ENCODE results near the gene SCAPER.

SCAPER gene

GRCh38 chr15:76644646-76645045, 260.5 kb downstream of the SCAPER start:
- POLR2A ChIA-PET: no interaction called here
- DNase-seq (ENCODE audit: extremely low spot score): no peak
- TF ChIP-seq CTCF (IDR thresholded peaks at IDR 0.05; ENCODE audit: control extremely low read depth, extremely low read depth, low read depth, missing control alignments): no peak
- CTCF ChIA-PET: interaction anchor here (1.1 kb wide), 1 partner anchor 12 kb away, joined by 3 read pairs; no protein-coding TSS in a partner anchor

- no peak for DNase-seq (ENCODE audit: extremely low spot score)
These were observed 262.5 kb downstream of the SCAPER start for GRCh38 chr15:76642671-76643070.

GRCh38 chr15:76637166-76637565, 268.0 kb downstream of the SCAPER start:
- no peak for DNase-seq (ENCODE audit: extremely low spot score)
- POLR2A ChIA-PET: no interaction called here
- CTCF ChIA-PET: no interaction called here
- no peak for TF ChIP-seq CTCF (IDR thresholded peaks at IDR 0.05; ENCODE audit: control extremely low read depth, extremely low read depth, low read depth, missing control alignments)

More at GRCh38 chr15:76642671-76643070, 262.5 kb downstream of the SCAPER start:
- CTCF ChIA-PET: no interaction called here
- POLR2A ChIA-PET: no interaction called here
- peak; percentile 19 for TF ChIP-seq CTCF (IDR thresholded peaks at IDR 0.05; ENCODE audit: control extremely low read depth, extremely low read depth, low read depth, missing control alignments)

GRCh38 chr15:76636059-76636458, 269.1 kb downstream of the SCAPER start:
- ChIA-PET CTCF (no interaction called here), POLR2A (no interaction called here)
- DNase-seq (ENCODE audit: extremely low spot score): no peak
- no peak for TF ChIP-seq CTCF (IDR thresholded peaks at IDR 0.05; ENCODE audit: control extremely low read depth, extremely low read depth, low read depth, missing control alignments)

GRCh38 chr15:76626611-76627010, 278.5 kb downstream of the SCAPER start:
- DNase-seq (ENCODE audit: extremely low spot score): no peak
- ChIA-PET CTCF (interaction anchor here (1.5 kb wide), 1 partner anchor 10 kb away, joined by 4 read pairs; no protein-coding TSS in a partner anchor), POLR2A (no interaction called here)
- no peak for TF ChIP-seq CTCF (IDR thresholded peaks at IDR 0.05; ENCODE audit: control extremely low read depth, extremely low read depth, low read depth, missing control alignments)

GRCh38 chr15:76625267-76625666, 279.9 kb downstream of the SCAPER start:
- POLR2A ChIA-PET: no interaction called here
- CTCF ChIA-PET: interaction anchor here (0.7 to 1.5 kb wide), 2 partner anchors 8 to 10 kb away, joined by 3 to 4 read pairs; no protein-coding TSS in a partner anchor
- DNase-seq (ENCODE audit: extremely low spot score): no peak
- no peak for TF ChIP-seq CTCF (IDR thresholded peaks at IDR 0.05; ENCODE audit: control extremely low read depth, extremely low read depth, low read depth, missing control alignments)

- ChIA-PET POLR2A (no interaction called here), CTCF (no interaction called here)
- TF ChIP-seq CTCF (IDR thresholded peaks at IDR 0.05; ENCODE audit: control extremely low read depth, extremely low read depth, low read depth, missing control alignments): no peak
- no peak for DNase-seq (ENCODE audit: extremely low spot score)
These were observed 290.4 kb downstream of the SCAPER start for GRCh38 chr15:76614725-76615124.
